Measurements from ENCODE around the gene CEND1. TPM values are rescaled to one million over a fixed set of nuclear protein-coding genes. Genes with fewer than 3 reads are reported as not detected.
A peak's percentile ranks its signal among the peaks of the same experiment; 100 is the strongest.

The CEND1 gene
- total RNA-seq, 1 donor from 2014 or later, result 0.27 TPM

DNA sequence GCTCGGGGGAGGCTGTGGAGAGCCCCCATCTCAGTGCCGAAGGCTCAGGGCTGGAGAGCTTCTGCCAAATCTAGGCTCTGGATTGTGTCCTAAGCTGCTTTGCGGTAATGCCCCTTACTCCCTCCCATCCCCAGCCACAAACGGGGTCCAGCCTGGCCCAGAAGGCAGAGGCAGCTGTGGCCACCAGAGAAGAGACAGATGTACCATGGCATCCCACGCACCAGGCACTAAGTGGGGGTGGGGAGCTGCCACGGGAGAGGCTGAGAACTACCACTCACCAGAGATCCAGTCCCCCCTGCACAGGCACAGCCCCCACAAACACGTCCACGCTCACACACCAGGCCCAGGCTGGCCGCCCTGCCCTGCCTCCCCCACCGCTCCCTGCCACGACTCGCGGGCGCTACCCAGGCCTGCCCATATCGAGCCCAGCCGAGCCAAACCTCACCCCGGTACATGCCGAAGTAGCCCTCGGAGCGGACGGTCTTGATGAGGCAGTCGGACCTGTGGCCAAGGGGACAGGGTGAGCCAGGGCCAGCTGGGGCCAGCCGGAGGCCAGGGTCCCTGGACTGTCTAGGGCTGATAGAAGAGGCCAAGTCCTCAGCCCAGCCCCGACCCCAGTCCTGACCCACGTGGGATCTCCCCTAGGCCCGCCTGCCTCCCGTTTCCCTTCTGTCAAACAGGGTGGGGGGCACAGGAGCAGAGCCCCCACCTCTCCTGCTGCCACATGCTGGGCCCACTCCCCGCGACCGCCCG lies 4.3 kb upstream of the CEND1 start:
- peaks cover 21% of the 10 kb centered on the region for H3K36me3 Mint-ChIP-seq (ENCODE audit: low read depth)
- H3K4me1 Mint-ChIP-seq, result peaks cover 27% of the 10 kb centered on the region
- peak overlapping the region; percentile 41 for H3K4me3 Mint-ChIP-seq
- no peaks in the 10 kb centered on the region for H3K9me3 Mint-ChIP-seq
- no peak for DNase-seq
- ChIA-PET CTCF (no interaction called here), POLR2A (no interaction called here)
- no peak overlapping the region for H3K27ac Mint-ChIP-seq
- TF ChIP-seq, protein P1, sequence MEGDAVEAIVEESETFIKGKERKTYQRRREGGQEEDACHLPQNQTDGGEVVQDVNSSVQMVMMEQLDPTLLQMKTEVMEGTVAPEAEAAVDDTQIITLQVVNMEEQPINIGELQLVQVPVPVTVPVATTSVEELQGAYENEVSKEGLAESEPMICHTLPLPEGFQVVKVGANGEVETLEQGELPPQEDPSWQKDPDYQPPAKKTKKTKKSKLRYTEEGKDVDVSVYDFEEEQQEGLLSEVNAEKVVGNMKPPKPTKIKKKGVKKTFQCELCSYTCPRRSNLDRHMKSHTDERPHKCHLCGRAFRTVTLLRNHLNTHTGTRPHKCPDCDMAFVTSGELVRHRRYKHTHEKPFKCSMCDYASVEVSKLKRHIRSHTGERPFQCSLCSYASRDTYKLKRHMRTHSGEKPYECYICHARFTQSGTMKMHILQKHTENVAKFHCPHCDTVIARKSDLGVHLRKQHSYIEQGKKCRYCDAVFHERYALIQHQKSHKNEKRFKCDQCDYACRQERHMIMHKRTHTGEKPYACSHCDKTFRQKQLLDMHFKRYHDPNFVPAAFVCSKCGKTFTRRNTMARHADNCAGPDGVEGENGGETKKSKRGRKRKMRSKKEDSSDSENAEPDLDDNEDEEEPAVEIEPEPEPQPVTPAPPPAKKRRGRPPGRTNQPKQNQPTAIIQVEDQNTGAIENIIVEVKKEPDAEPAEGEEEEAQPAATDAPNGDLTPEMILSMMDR (IDR thresholded peaks at IDR 0.05), result no peak
- intact Hi-C loops (cut with micrococcal nuclease), result no loop called here
- H3K27me3 Mint-ChIP-seq, result no peaks in the 10 kb centered on the region
- ATAC-seq (ENCODE audit: low read depth), result no peak

DNA sequence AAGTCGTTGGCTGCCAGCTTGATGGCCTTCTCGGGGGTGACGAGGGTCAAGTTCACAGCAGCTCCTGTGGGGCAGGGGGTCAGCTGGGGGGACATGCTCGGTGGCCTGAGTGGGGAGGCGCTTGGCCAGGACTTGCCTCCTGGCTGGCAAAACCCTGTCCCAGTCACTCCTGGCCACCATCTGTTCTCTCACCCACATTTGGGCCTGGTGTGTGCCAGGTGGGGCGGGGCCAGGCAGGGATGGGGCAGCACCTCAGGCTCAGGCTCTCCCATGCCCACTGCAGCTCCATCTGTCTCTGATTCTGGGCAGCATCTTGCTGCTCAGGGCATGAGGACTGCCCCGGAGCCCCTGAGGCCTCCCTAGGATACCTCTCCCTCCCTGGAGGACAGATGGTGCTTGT lies 3.7 kb upstream of the CEND1 start:
- peaks cover 2% of the 10 kb centered on the region for H3K27me3 Mint-ChIP-seq

DNA sequence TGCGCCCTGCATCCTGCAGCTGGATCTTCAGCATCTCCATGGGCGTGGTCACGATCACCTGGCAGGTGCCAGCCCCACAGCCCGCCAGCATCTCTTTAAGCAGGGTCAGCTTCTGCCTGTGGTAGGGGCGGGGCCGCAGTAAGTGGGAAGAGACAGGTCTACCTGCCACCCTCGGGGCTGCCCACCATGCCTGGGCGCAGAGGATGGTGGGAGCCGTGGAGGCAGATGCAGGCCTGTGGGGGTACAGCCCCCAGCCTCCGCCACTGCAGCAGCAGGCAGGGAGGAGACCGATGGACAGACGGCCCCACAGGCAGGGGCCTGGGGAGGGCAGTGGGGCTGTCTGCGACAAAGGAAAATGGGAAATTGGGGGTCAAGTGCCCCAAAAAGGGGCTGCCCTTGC lies 3.0 kb upstream of the CEND1 start:
- CTCF ChIA-PET, result no interaction called here
- intact Hi-C loops (cut with micrococcal nuclease), result no loop called here
- no peak for ATAC-seq (ENCODE audit: low read depth)

More for the DNA sequence above, 3.7 kb upstream of the CEND1 start:
- Mint-ChIP-seq H3K27ac (no peak overlapping the region), H3K9me3 (no peaks in the 10 kb centered on the region), H3K4me3 (no peak overlapping the region), H3K4me1 (peaks cover 27% of the 10 kb centered on the region), H3K36me3 (ENCODE audit: low read depth) (peaks cover 21% of the 10 kb centered on the region)
- DNase-seq, result no peak
- TF ChIP-seq, protein P1 (IDR thresholded peaks at IDR 0.05), result no peak
- CTCF ChIA-PET, result no interaction called here
- ATAC-seq (ENCODE audit: low read depth), result no peak
- intact Hi-C loops (cut with micrococcal nuclease), result no loop called here
- POLR2A ChIA-PET, result no interaction called here

DNA sequence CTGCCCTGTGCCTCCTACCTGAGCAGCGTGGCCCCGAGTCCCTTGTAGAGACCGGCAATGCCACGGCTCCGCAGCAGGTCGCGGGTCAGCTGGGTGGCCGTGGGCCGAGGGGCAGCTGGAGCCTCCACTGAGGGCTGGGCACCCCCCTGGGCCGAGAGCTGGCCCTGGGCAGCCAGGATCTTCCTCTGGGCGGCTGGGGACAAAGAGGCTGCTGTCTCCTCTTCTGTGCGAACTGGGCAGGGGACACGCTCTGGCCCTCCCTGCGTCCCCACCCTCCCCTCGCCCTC lies 2.6 kb upstream of the CEND1 start:
- TF ChIP-seq, protein P1 (IDR thresholded peaks at IDR 0.05), result no peak
- peaks cover 2% of the 10 kb centered on the region for H3K27me3 Mint-ChIP-seq
- intact Hi-C loops (cut with micrococcal nuclease), result no loop called here
- ATAC-seq (ENCODE audit: low read depth) (no peak), DNase-seq (no peak)
- no peak overlapping the region for H3K27ac Mint-ChIP-seq
- H3K4me1 Mint-ChIP-seq, result peaks cover 27% of the 10 kb centered on the region
- POLR2A ChIA-PET, result no interaction called here
- H3K4me3 Mint-ChIP-seq, result no peak overlapping the region
- H3K36me3 Mint-ChIP-seq (ENCODE audit: low read depth), result peaks cover 21% of the 10 kb centered on the region
- CTCF ChIA-PET, result no interaction called here
- H3K9me3 Mint-ChIP-seq, result no peaks in the 10 kb centered on the region

More for the DNA sequence above, 3.0 kb upstream of the CEND1 start:
- Mint-ChIP-seq H3K4me1 (peaks cover 27% of the 10 kb centered on the region), H3K27ac (no peak overlapping the region), H3K36me3 (ENCODE audit: low read depth) (peaks cover 21% of the 10 kb centered on the region), H3K9me3 (no peaks in the 10 kb centered on the region), H3K27me3 (peaks cover 2% of the 10 kb centered on the region), H3K4me3 (no peak overlapping the region)
- POLR2A ChIA-PET, result no interaction called here
- TF ChIP-seq, protein P1 (IDR thresholded peaks at IDR 0.05), result no peak
- no peak for DNase-seq

DNA sequence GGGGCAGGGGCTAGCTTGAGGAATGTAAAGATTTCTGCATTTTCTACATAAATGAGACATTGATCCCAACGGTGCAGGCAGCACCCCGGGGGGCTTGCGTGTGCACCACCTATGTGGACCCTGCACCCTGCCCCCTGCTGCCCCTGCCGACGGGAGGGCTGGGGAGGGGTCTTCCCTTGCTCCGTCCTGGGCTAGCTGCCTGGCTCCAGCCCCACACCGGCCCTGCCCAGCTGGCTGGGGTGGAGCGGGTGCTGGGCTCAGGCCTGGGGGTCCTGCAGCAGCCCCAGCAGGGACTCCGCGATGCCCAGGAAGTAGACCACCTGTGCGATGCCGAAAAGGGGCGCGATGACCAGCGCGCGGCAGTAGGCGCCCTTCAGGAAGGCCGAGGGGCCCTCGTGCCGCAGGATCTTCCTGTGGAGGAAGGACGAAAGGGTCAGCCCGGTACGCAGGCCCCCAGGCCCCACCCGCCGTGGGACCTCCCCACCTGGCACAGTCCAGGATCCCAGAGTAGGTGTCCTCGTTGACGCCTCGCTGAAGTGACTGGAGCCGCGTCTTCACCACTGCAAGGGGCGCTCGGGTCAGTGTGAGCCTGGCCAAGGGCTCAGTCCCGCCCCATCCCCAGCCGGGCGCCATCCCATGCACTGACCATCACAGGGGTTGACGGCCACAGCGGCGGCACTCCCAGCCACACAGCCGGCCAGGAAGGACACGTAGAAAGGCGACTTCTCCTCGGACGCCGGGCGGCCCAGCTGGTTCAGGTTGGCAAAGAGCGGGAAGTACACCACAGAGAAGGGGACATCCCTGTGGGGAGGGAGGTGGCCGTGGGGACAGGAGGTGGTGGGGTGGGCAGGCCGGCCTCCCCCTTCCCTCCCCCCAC lies 2.0 kb upstream of the CEND1 start:
- peaks cover 23% of the 10 kb centered on the region for H3K4me1 Mint-ChIP-seq
- POLR2A ChIA-PET, result interaction anchor here (0.5 to 0.7 kb wide), 3 partner anchors 95 to 1340 kb away, joined by 3 to 6 read pairs (median 5); partner anchors contain the start of genes DEAF1 and TMEM80
- intact Hi-C loops (cut with micrococcal nuclease), result no loop called here
- H3K27me3 Mint-ChIP-seq, result peaks cover 2% of the 10 kb centered on the region
- CTCF ChIA-PET, result no interaction called here
- TF ChIP-seq, protein P1 (IDR thresholded peaks at IDR 0.05), result no peak
- H3K27ac Mint-ChIP-seq, result no peak overlapping the region
- no peak for DNase-seq
- H3K4me3 Mint-ChIP-seq, result no peak overlapping the region
- no peaks in the 10 kb centered on the region for H3K9me3 Mint-ChIP-seq
- no peak for ATAC-seq (ENCODE audit: low read depth)
- peaks cover 21% of the 10 kb centered on the region for H3K36me3 Mint-ChIP-seq (ENCODE audit: low read depth)
